RKO (cell line): ENCODE measurements around the gene HDDC2.
"Not testable (repeated sequence)": the region's sequence is repeated elsewhere in the genome, so short reads cannot be mapped to it uniquely, and the experiment has no call there.

ENCODE experiments used
- DNase-seq: peaks from one replicate; pipeline ENCODE4 v3.0.0-alpha.2; 2016; ENCODE audit warnings: low spot score

HDDC2 gene

GRCh38 chr6:125306756-125307149, 5.0 kb upstream of the HDDC2 start:
- no peak for DNase-seq

GRCh38 chr6:125304970-125305660, 3.3 kb upstream of the HDDC2 start:
- no peak for DNase-seq

- no peak for DNase-seq
These were observed 1.7 kb upstream of the HDDC2 start for GRCh38 chr6:125303512-125303854.

GRCh38 chr6:125302840-125303511, 1.2 kb upstream of the HDDC2 start:
- DNase-seq: no peak

GRCh38 chr6:125300992-125301434, 754 bp downstream of the HDDC2 start:
- DNase-seq: peak; percentile 55

- no peak for DNase-seq
These were observed 2.5 kb downstream of the HDDC2 start for GRCh38 chr6:125299257-125299656.

GRCh38 chr6:125296471-125296870, 5.3 kb downstream of the HDDC2 start:
- DNase-seq: no peak

GRCh38 chr6:125294925-125295324, 6.8 kb downstream of the HDDC2 start:
- DNase-seq: no peak

- DNase-seq: no peak
These were observed 7.7 kb downstream of the HDDC2 start for GRCh38 chr6:125294036-125294435.

- no peak for DNase-seq
These were observed 8.2 kb downstream of the HDDC2 start for GRCh38 chr6:125293587-125293986.

- no peak for DNase-seq
These were observed 14.0 kb downstream of the HDDC2 start for GRCh38 chr6:125287718-125288117.

- no peak for DNase-seq
These were observed 15.8 kb downstream of the HDDC2 start for GRCh38 chr6:125285936-125286335.

GRCh38 chr6:125285353-125285752, 16.4 kb downstream of the HDDC2 start:
- no peak for DNase-seq

GRCh38 chr6:125282470-125282869, 19.3 kb downstream of the HDDC2 start:
- not testable (repeated sequence) for DNase-seq

GRCh38 chr6:125280370-125281035, 21.3 kb downstream of the HDDC2 start:
- DNase-seq: not testable (repeated sequence)

GRCh38 chr6:125279961-125280360, 21.8 kb downstream of the HDDC2 start:
- no peak for DNase-seq

- no peak for DNase-seq
These were observed 23.9 kb downstream of the HDDC2 start for GRCh38 chr6:125277838-125278237.

- DNase-seq: no peak
These were observed 26.0 kb downstream of the HDDC2 start for GRCh38 chr6:125275779-125276178.

- no peak for DNase-seq
These were observed 26.8 kb downstream of the HDDC2 start for GRCh38 chr6:125274935-125275334.

GRCh38 chr6:125273965-125274364, 27.8 kb downstream of the HDDC2 start:
- DNase-seq: peak; percentile 20

- DNase-seq: no peak
These were observed 28.5 kb downstream of the HDDC2 start for GRCh38 chr6:125273251-125273650.

- DNase-seq: no peak
These were observed 30.1 kb downstream of the HDDC2 start for GRCh38 chr6:125271486-125272159.

GRCh38 chr6:125270380-125270779, 31.4 kb downstream of the HDDC2 start:
- DNase-seq: no peak
